H1 (cell line): ENCODE measurements around the gene MBD1. TPM values are rescaled to one million over a fixed set of nuclear protein-coding genes. Genes with fewer than 3 reads are reported as not detected.

Experiments used
- CTCF ChIA-PET: fragments of 300-600 bp; sonication (Branson Sonifier 250); formaldehyde crosslinking; loops from one replicate; lab custom pipeline; 2021; ENCODE audit not compliant: partially characterized antibody; lab: Charles Lee
- POLR2A ChIA-PET: fragments of 300-600 bp; sonication (Branson Sonifier 250); formaldehyde crosslinking; loops from one replicate; lab custom pipeline; 2021; ENCODE audit warnings: inconsistent platforms; ENCODE audit not compliant: partially characterized antibody; lab: Charles Lee
- DNase-seq, 2 experiments: peaks; one replicate each; pipeline versions ENCODE4 v3.0.0 to v3.0.0-alpha.2; 2010 to 2022; ENCODE audit warnings: low spot score in 2 of 2, low read depth in 1 of 2, mixed read lengths in 1 of 2
- FAIRE-seq: peaks from 2 replicates; lab custom pipeline; 2011; peaks lifted over from hg19 to GRCh38; lab: Jason Lieb, UNC
- H2AFZ ChIP-seq: 2 replicates; pipeline ENCODE4 v1.8.1; 2012; ENCODE audit warnings: low read length, inconsistent platforms
- H2AK5ac ChIP-seq: 2 replicates; pipeline ENCODE4 v1.6.1; 2013; ENCODE audit warnings: low read depth, low read length
- H2BK120ac ChIP-seq: replicated peaks from 2 replicates; pipeline ENCODE3; 2013; ENCODE audit warnings: low read depth, low read length, inconsistent platforms
- H2BK12ac ChIP-seq: 2 replicates; pipeline ENCODE4 v1.6.1; 2013; ENCODE audit warnings: low read depth, low read length
- H2BK15ac ChIP-seq: 2 replicates; pipeline ENCODE4 v1.6.1; 2013; ENCODE audit warnings: low read length
- H2BK20ac ChIP-seq: 2 replicates; pipeline ENCODE4 v1.6.1; 2013; ENCODE audit warnings: low read length
- H2BK5ac ChIP-seq: 2 replicates; pipeline ENCODE4 v1.6.1; 2013; ENCODE audit warnings: low read depth, low read length
- H3K14ac ChIP-seq: 2 replicates; pipeline ENCODE4 v1.6.1; 2013; ENCODE audit warnings: inconsistent platforms; ENCODE audit not compliant: insufficient read length
- H3K18ac ChIP-seq: 2 replicates; pipeline ENCODE4 v1.6.1; 2013; ENCODE audit warnings: low read length; ENCODE audit errors: extremely low read depth
- H3K23ac ChIP-seq: 2 replicates; pipeline ENCODE4 v1.6.1; 2013; ENCODE audit warnings: inconsistent platforms; ENCODE audit not compliant: insufficient read length
- H3K23me2 ChIP-seq: 2 replicates; pipeline ENCODE4 v1.6.1; 2013; ENCODE audit warnings: low read depth, low read length
- H3K27ac ChIP-seq: 2 replicates; pipeline ENCODE4 v1.6.1; 2011; ENCODE audit warnings: low read depth, low read length, inconsistent platforms
- H3K27me3 ChIP-seq, 4 experiments: replicated peaks in 1 of 4; 1 replicate in 1 of 4; 2 replicates in 3 of 4; pipeline versions ENCODE4 v1.6.1 to v1.8.1; 2011 to 2013; ENCODE audit warnings: low read length in 3 of 4, mild to moderate bottlenecking in 3 of 4, inconsistent platforms in 2 of 4, mixed read lengths in 2 of 4, moderate library complexity in 1 of 4; ENCODE audit not compliant: control insufficient read depth in 3 of 4, insufficient read depth in 3 of 4; ENCODE audit errors: extremely low read depth in 1 of 4
- H3K36me3 ChIP-seq, 4 experiments: 2 replicates each; pipeline versions ENCODE4 v1.6.1 to v1.8.1; 2011 to 2013; ENCODE audit warnings: mild to moderate bottlenecking in 4 of 4, low read length in 3 of 4, moderate library complexity in 2 of 4, control low read depth in 1 of 4, inconsistent platforms in 1 of 4; ENCODE audit not compliant: insufficient read depth in 4 of 4, control insufficient read depth in 2 of 4
- H3K4ac ChIP-seq: replicated peaks from 2 replicates; pipeline ENCODE3; 2013; ENCODE audit warnings: low read length, low read depth, mixed read lengths, inconsistent platforms; ENCODE audit not compliant: insufficient read length
- H3K4me1 ChIP-seq, 4 experiments: replicated peaks in 1 of 4; 1 replicate in 1 of 4; 2 replicates in 3 of 4; pipeline versions ENCODE4 v1.6.1 to v1.8.1; 2011 to 2013; ENCODE audit warnings: low read length in 3 of 4, inconsistent platforms in 2 of 4, mixed read lengths in 1 of 4; ENCODE audit not compliant: insufficient read depth in 4 of 4, control insufficient read depth in 3 of 4
- H3K4me2 ChIP-seq, 2 experiments: 2 replicates each; pipeline versions ENCODE4 v1.6.1 to v1.8.1; 2011 to 2013; ENCODE audit warnings: low read depth in 2 of 2, low read length in 2 of 2, control low read depth in 1 of 2, inconsistent platforms in 1 of 2, mild to moderate bottlenecking in 1 of 2; ENCODE audit not compliant: insufficient read depth in 1 of 2
- H3K4me3 ChIP-seq, 4 experiments: fragments of 200-600, 300-600 bp in 1 of 4; sonication (generic), shearing (Covaris generic), sonication (Bioruptor Twin) in 1 of 4; 2 replicates each; pipeline versions ENCODE4 v1.5.1 to v1.8.1; 2011 to 2016; ENCODE audit warnings: low read length in 4 of 4, low read depth in 3 of 4, control low read depth in 2 of 4, inconsistent platforms in 2 of 4, mild to moderate bottlenecking in 2 of 4, mixed read lengths in 1 of 4, moderate library complexity in 1 of 4; ENCODE audit not compliant: insufficient read depth in 2 of 4; ENCODE audit errors: extremely low read depth in 1 of 4
- H3K56ac ChIP-seq: replicated peaks from 2 replicates; pipeline ENCODE3; 2013; ENCODE audit warnings: low read depth, mild to moderate bottlenecking, mixed read lengths, low read length, inconsistent platforms; ENCODE audit not compliant: insufficient read length
- H3K79me1 ChIP-seq: 2 replicates; pipeline ENCODE4 v1.6.1; 2013; ENCODE audit warnings: low read depth, low read length, control low read depth
- H3K79me2 ChIP-seq, 2 experiments: 2 replicates each; pipeline versions ENCODE4 v1.6.1 to v1.8.1; 2012 to 2013; ENCODE audit warnings: low read length in 2 of 2, mild to moderate bottlenecking in 2 of 2, inconsistent platforms in 1 of 2; ENCODE audit not compliant: insufficient read depth in 2 of 2, control insufficient read depth in 1 of 2
- H3K9ac ChIP-seq, 4 experiments: replicated peaks in 1 of 4; 1 replicate in 1 of 4; 2 replicates in 3 of 4; pipeline versions ENCODE4 v1.6.1 to v1.8.1; 2011 to 2013; ENCODE audit warnings: low read depth in 3 of 4, low read length in 3 of 4, control low read depth in 2 of 4, mild to moderate bottlenecking in 2 of 4, moderate library complexity in 2 of 4, inconsistent platforms in 1 of 4; ENCODE audit errors: extremely low read depth in 1 of 4
- H3K9me3 ChIP-seq, 2 experiments: 2 replicates each; pipeline versions ENCODE4 v1.6.1 to v1.8.1; 2012 to 2013; ENCODE audit warnings: mild to moderate bottlenecking in 2 of 2, moderate library complexity in 2 of 2, control low read depth in 1 of 2, inconsistent platforms in 1 of 2, low read depth in 1 of 2, low read length in 1 of 2, mixed read lengths in 1 of 2; ENCODE audit not compliant: insufficient read depth in 2 of 2
- H4K20me1 ChIP-seq, 2 experiments: replicated peaks in 1 of 2; 2 replicates each; pipeline versions ENCODE3 to v1.8.1; 2011 to 2013; ENCODE audit warnings: inconsistent platforms in 2 of 2, low read length in 2 of 2, mild to moderate bottlenecking in 1 of 2; ENCODE audit not compliant: insufficient read depth in 2 of 2, control insufficient read depth in 1 of 2
- H4K5ac ChIP-seq: 2 replicates; pipeline ENCODE4 v1.6.1; 2013; ENCODE audit warnings: low read length, low read depth, mixed read lengths, inconsistent platforms; ENCODE audit not compliant: insufficient read length
- H4K8ac ChIP-seq: 2 replicates; pipeline ENCODE4 v1.8.0; 2013; ENCODE audit warnings: mild to moderate bottlenecking, moderate library complexity, low read length, inconsistent platforms; ENCODE audit not compliant: insufficient read depth; ENCODE audit errors: extremely low read depth
- H4K91ac ChIP-seq: replicated peaks from 2 replicates; pipeline ENCODE3; 2013; ENCODE audit warnings: low read length, mixed read lengths, inconsistent platforms; ENCODE audit not compliant: insufficient read length
- HDAC2 ChIP-seq, 2 experiments: fragments of 300-600 bp in 1 of 2; sonication (generic) in 1 of 2; IDR thresholded peaks; 2 replicates each; pipeline ENCODE4 v1.6.1; 2011 to 2012; ENCODE audit warnings: low read depth in 2 of 2, low read length in 2 of 2, mild to moderate bottlenecking in 2 of 2, moderate library complexity in 2 of 2, borderline replicate concordance in 1 of 2, inconsistent platforms in 1 of 2
- JUN ChIP-seq: IDR thresholded peaks from 2 replicates; pipeline ENCODE4 v1.6.1; 2011; ENCODE audit warnings: low read depth, mild to moderate bottlenecking, improper control_type of control experiment, low read length
- KDM4A ChIP-seq: IDR thresholded peaks from one replicate; pipeline ENCODE4 v1.7.1; 2012; ENCODE audit warnings: low read depth, mild to moderate bottlenecking, moderate library complexity, low read length, inconsistent platforms; ENCODE audit not compliant: severe bottlenecking
- WGBS, 2 experiments: shearing (Covaris generic) in 1 of 2; methylation state at CpG; one replicate each; pipeline versions ENCODE4 v1.1.6 to v1.1.7; 2013 to 2015; ENCODE audit warnings: low lambda C conversion rate in 2 of 2, mixed read lengths in 2 of 2, inconsistent platforms in 1 of 2, low coverage in 1 of 2, missing lambda C conversion rate in 1 of 2; ENCODE audit not compliant: insufficient replicate concordance in 2 of 2, insufficient coverage in 1 of 2, insufficient read length in 1 of 2; ENCODE audit errors: extremely low coverage in 1 of 2, missing lambda C conversion rate in 1 of 2; 5-methylcytosine and 5-hydroxymethylcytosine counted together
- polyA plus RNA-seq, 7 experiments: library from polyadenylated mRNA; depleted of rRNA in 3 of 7; stranded (reverse) in 5 of 7; unstranded in 2 of 7; fragments of >200 nt in 5 of 7; fragments of 200-250 nt in 2 of 7; gene quantifications; 1 replicate in 5 of 7; 2 replicates in 1 of 7; 4 replicates in 1 of 7; pipeline versions ENCODE4 v1.2.1 to v1.2.3, GENCODE V29; 2011 to 2013; ENCODE audit warnings: missing spikeins in 2 of 7, mixed read lengths in 2 of 7
- total RNA-seq: library from RNA; stranded (reverse); fragmentation: NEBNext Ultra II Directional; extraction: Animal tissue kit (Norgen Biotek cat#: 25700); gene quantifications from 2 replicates; pipeline ENCODE4 v1.2.1, GENCODE V29; 2021

MBD1 gene
- total and polyA plus RNA-seq, 2 of the 8 experiments (the other 6 are each of a cell fraction or from before 2014, with no cell fraction given): 32.2 to 41.6 TPM

DNA sequence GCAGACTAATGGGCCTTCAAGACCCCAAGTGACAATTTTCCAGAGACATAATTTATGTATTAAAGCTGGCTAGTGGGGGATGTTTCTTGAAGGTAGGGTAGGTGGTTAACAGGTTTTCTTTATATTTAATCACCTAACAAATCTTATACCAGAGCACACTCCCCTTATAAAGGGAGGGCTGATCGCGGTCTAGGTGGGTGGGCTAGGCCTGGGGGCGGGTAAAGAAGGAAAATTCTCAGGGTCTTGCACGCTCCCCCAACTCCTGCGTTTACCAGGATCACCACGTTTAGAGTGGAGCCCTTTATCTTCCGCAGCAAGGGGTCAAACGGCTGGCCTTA, 26.0 kb upstream of the MBD1 start:
- no peak overlapping the region for H2BK120ac ChIP-seq
- FAIRE-seq: no peak
- H3K56ac ChIP-seq: no peak overlapping the region
- WGBS, 2 experiments: 5% methylated on average over 8 of the region's 8 CpGs; no CpG with 5 or more reads in 1 of the 2 experiments
- H3K4ac ChIP-seq: no peak overlapping the region
- no peak overlapping the region for H2BK15ac ChIP-seq
- no peak overlapping the region for H2BK5ac ChIP-seq
- H3K18ac ChIP-seq: no peak overlapping the region
- no peak overlapping the region for H3K23ac ChIP-seq
- no peak overlapping the region for H3K14ac ChIP-seq
- peaks cover 0 to 4% (median 0%) of the 10 kb centered on the region in 4 experiments; a peak in 2 of 7 replicates for H3K4me1 ChIP-seq
- no peak overlapping the region for H3K9ac ChIP-seq
- H4K5ac ChIP-seq: no peak overlapping the region
- H3K9me3 ChIP-seq: no peaks in the 10 kb centered on the region
- H4K91ac ChIP-seq: no peak overlapping the region
- no peak overlapping the region for H3K27ac ChIP-seq
- H3K79me2 ChIP-seq: no peaks in the 10 kb centered on the region
- H2BK12ac ChIP-seq: no peak overlapping the region
- H2AK5ac ChIP-seq: no peak overlapping the region
- H3K79me1 ChIP-seq: no peaks in the 10 kb centered on the region
- ChIA-PET CTCF (interaction anchor here (1.2 to 1.6 kb wide), 2 partner anchors 50 to 126 kb away, joined by 3 to 10 read pairs; no protein-coding TSS in a partner anchor), POLR2A (interaction anchor here (1.5 kb wide), 1 partner anchor 26 kb away, joined by 4 read pairs; the partner anchor contains the start of gene MBD1)
- H3K36me3 ChIP-seq: no peaks in the 10 kb centered on the region
- no peak overlapping the region for H4K8ac ChIP-seq
- DNase-seq: no peak
- H2AFZ ChIP-seq: peak overlapping the region; percentile 75; the same call in 1 of the 2 replicates
- peak overlapping the region; percentile 48 to 73 (median 66) for H3K4me3 ChIP-seq
- H3K27me3 ChIP-seq: peaks cover 0 to 8% (median 6%) of the 10 kb centered on the region in 4 experiments; a peak in 5 of 7 replicates
- 0 out of 4 replicates have a peak, but pooled peaks of 1 of the 2 experiments have one; percentile 39 for TF ChIP-seq HDAC2 (IDR thresholded peaks at IDR 0.05; ENCODE audit: borderline replicate concordance in 1 of 2, low read depth in 2 of 2, low read length in 2 of 2)
- TF ChIP-seq JUN: no peak
- peak; percentile 45 for TF ChIP-seq KDM4A
- H4K20me1 ChIP-seq: no peaks in the 10 kb centered on the region
- peak overlapping the region; percentile 65 to 88 for H3K4me2 ChIP-seq
- peaks cover 4% of the 10 kb centered on the region for H3K23me2 ChIP-seq
- H2BK20ac ChIP-seq: no peak overlapping the region
